HG03025 (cell line): ENCODE results near the gene ITIH2.
"Not testable (repeated sequence)": the region's sequence is repeated elsewhere in the genome, so short reads cannot be mapped to it uniquely, and the experiment has no call there.

Experiments used
- ATAC-seq: cut with Tn5 transposase; IDR thresholded peaks from one replicate; pipeline ENCODE4 v1.9.1; 2021; ENCODE audit warnings: mild to moderate bottlenecking, moderate library complexity; ENCODE audit not compliant: unreplicated experiment, low FRiP score

Gene ITIH2

GRCh38 chr10:7734821-7735220 is 31.7 kb downstream of the ITIH2 start:
- ATAC-seq, result no peak

- ATAC-seq, result no peak
Measured at GRCh38 chr10:7738536-7739407, 35.7 kb downstream of the ITIH2 start.

- ATAC-seq, result no peak
Measured at GRCh38 chr10:7744307-7744706, 41.2 kb downstream of the ITIH2 start.

- ATAC-seq, result not testable (repeated sequence)
Measured at GRCh38 chr10:7748637-7749036, 45.5 kb downstream of the ITIH2 start.

GRCh38 chr10:7750222-7750621 is 47.1 kb downstream of the ITIH2 start:
- ATAC-seq, result no peak

GRCh38 chr10:7752251-7752650 is 49.1 kb downstream of the ITIH2 start:
- ATAC-seq, result no peak

GRCh38 chr10:7755103-7755502 is 52.0 kb downstream of the ITIH2 start:
- no peak for ATAC-seq

GRCh38 chr10:7756360-7756992 is 53.4 kb downstream of the ITIH2 start:
- ATAC-seq, result no peak

GRCh38 chr10:7763929-7764328 is 60.8 kb downstream of the ITIH2 start:
- no peak for ATAC-seq

GRCh38 chr10:7766241-7766640 is 63.1 kb downstream of the ITIH2 start:
- ATAC-seq, result no peak

GRCh38 chr10:7767209-7767608 is 64.1 kb downstream of the ITIH2 start:
- no peak for ATAC-seq

- ATAC-seq, result no peak
Measured at GRCh38 chr10:7768417-7768816, 65.3 kb downstream of the ITIH2 start.

- no peak for ATAC-seq
Measured at GRCh38 chr10:7773845-7774801, 71.0 kb downstream of the ITIH2 start.

- ATAC-seq, result no peak
Measured at GRCh38 chr10:7776777-7777176, 73.7 kb downstream of the ITIH2 start.

GRCh38 chr10:7782194-7782593 is 79.1 kb downstream of the ITIH2 start:
- ATAC-seq, result not testable (repeated sequence)

GRCh38 chr10:7786430-7786829 is 83.3 kb downstream of the ITIH2 start:
- ATAC-seq, result no peak

- ATAC-seq, result peak; percentile 17
Measured at GRCh38 chr10:7787150-7787856, 84.2 kb downstream of the ITIH2 start.

- peak; percentile 95 for ATAC-seq
Measured at GRCh38 chr10:7787857-7788638, 84.9 kb downstream of the ITIH2 start, which contains the start of the genes ATP5F1C and KIN. ATP5F1C (plus strand) TSS chr10:7788177; CDS start chr10:7788208, 31 bp downstream. KIN (minus strand) TSS chr10:7787993; CDS start chr10:7787933, 60 bp downstream.

- peak; percentile 17 for ATAC-seq
Measured at GRCh38 chr10:7788639-7789286, 85.6 kb downstream of the ITIH2 start.
